ENCODE measurements around the gene LYL1.

The LYL1 gene

GRCh38 chr19:13129384-13129783 lies 26.7 kb upstream of the LYL1 start:
- no peak for DNase-seq (ENCODE audit: low read depth)

GRCh38 chr19:13128583-13128982 lies 25.9 kb upstream of the LYL1 start:
- DNase-seq (ENCODE audit: low read depth), result no peak

DNA sequence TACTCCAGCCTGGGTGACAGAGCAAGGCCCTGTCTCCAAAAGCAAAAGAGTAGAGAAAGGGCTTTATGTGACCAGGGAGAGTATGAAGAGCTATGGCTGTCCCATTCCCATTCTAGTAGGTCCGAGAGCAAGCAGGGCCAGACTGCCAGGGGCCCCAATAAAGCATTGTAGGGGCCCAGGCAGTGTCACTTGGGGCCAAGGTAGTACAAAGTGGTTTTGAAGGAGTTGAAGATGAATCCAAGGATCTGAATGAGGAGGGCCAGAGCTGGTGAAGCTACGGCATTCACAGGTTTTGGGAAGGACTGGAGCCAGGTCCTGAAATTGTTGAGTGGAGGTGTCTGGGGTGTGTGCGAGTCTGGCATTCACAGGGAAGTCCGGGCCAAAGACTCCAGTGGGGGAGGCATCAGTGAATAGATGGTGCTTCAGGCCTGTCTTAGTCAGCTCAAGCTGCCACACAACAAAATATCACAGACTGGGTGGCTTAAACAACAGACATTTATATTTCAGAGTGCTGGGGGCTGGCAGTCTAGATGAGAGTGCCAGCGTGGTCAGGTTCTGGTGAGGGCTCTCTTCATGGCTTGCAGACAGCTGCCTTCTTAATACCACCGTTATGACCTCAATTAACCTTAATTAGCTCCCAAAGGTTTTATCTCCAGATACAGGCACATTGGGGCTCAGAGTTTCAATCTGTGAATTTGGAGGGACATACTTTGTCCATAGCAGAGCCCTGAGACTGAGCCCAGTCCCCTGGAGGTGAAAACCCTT lies 25.3 kb upstream of the LYL1 start:
- DNase-seq (ENCODE audit: low read depth), result no peak

- DNase-seq (ENCODE audit: low read depth), result no peak
Measured at GRCh38 chr19:13127051-13127450, 24.4 kb upstream of the LYL1 start.

DNA sequence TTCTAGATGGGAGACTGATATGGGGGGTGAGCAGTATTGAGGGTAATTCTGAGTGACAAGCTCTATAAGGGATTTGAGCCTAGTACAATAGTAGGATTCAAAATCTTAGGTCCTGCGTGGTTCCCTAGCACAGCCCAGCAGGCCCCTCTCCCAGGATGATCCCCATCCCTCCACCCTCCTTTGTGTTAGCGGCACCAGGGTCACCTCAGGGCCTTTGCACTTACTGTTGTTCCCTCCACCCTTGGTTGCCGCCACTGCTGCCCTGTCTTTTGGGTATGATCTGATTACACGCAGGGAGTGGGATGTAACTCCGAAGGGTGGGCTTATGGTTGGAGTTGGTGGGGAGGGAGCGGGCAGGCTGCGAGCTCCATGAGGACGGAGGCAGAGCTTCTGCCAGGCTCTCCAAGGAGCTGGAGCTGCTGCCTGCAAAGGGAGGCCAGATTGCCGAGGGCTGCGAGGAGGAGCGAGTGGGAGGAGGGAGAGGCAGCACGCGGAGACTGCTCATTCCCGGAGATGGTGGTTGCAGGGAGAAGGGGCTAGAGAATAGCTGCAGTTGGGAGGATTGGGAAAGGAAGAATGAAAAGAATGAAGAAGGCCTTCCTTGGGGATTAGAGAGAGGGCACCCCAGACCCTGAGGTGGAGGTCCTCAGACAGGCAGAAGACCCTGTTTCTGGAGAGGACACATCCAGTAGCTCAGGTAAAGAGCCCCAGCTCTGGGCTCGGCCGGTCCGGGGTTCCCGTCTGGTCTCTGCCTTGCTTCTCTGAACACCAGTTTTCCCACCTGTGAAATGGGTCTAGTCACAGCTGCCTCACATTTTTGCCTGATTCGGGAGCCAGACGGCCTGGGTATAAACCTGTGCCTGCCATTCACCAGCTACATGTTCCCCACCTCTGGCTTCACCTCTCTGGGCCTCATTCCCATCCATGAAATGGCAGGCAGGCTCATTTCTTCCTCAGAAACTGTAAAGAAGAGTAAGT lies 20.6 kb upstream of the LYL1 start:
- no peak for DNase-seq (ENCODE audit: low read depth)

DNA sequence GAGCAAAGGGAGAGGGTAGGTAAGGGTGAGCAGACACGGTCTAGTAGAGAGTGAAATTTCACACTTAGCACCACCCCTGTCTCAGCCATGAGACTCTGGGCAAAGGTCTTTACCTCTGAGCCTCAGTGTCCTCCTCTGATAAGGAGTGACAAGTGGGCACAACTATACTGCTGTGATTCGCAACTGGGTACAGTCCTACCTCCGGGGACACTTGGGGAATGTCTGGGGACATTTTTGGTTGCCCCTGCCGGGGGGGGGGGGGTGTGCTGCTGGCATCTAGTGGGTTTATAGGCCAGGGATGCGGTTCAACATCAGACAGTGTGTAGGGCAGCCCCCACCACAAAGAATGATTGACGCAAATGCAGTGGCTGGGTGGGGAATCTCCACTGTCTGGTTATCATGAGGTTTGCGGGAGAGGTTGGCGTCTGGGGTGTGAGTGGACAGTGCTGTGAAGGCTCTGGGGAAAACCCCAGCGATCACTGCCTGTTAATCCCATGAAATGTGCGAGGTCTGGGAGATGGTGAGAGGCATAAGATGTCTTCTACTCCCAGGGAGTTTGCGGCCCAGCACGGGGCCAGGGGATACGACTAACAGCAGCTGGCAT lies 19.7 kb upstream of the LYL1 start:
- no peak for DNase-seq (ENCODE audit: low read depth)

- no peak for DNase-seq (ENCODE audit: low read depth)
Measured at GRCh38 chr19:13121551-13122274, 19.1 kb upstream of the LYL1 start.

- no peak for DNase-seq (ENCODE audit: low read depth)
Measured at GRCh38 chr19:13120817-13121216, 18.2 kb upstream of the LYL1 start.

DNA sequence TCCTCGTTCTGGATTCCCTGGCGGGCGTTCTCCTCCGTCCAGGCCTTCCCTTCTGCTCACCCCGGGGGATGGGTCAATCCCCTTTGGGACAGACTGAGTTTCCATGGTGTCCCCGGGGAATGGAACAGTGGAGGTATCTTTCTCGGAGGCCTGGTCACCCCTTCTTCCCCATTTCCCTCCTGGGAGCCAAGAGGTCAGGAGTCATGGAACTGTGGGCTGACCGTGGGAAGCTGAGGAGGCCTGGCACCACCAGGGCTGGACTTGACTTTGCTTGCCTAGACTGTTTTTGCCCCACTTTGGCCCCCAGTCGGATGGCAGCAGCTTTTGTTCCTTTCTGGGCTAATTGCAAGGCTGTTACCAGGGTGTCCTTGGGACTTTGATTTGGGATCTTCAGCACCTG lies 17.4 kb upstream of the LYL1 start:
- DNase-seq (ENCODE audit: low read depth), result no peak

DNA sequence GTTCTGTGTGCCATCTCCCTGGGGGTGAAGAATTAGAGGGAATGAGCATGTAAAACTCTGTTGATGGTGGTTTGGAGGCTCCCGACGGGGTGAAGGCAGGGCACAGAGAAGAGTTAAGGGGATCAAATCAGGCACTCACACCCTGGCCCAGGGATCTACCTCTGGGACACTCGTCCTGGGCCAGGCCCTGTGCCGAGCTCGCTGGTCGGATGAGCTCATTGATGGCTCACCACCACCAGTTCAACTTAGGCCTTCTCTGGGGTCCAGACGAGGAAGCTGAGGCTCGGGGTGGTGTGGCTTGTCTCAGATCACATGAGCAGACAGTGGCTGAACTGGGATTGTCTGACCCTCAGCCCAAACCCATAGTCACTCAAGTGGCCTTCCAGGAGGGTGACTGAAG lies 17.0 kb upstream of the LYL1 start:
- DNase-seq (ENCODE audit: low read depth), result no peak

DNA sequence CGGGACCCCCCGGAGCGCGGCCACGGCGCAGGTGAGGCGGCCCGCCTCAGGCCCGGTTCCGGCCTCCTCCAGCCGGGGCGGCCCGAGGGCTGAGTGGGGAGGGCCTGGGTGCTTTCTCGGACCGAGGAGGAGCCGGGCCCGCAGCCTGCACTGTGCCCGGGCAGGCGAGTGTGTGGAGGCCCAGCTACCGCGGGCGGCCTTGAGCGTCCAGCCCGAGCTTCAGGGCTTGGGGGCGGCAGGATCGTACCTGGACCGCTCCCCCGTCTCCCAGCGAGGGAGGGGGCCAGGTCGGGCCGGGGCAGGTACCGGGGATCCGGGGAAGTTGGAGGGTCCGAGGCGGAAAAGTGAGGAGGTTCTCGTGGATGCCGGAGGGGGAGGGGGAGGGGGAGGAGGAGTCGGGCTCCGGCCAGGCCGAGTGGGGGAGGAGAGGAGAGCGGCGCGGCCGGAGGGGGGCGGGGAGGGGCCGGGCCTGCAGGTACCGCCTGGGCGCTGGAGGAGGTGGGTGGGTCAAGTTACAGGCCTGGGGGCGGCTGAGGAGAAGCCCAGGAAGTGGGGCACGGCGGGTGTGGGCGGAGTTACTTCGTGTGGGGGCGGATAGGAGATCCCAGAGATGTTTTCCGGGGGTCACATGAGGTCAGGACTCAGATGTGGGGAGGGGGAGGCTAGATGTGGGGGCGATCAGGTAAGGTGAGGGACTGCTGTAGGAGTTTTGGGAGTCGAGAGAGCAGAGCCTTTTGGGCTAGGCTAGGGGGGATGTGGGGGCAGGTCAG lies 16.0 kb upstream of the LYL1 start:
- DNase-seq (ENCODE audit: low read depth), result no peak

DNA sequence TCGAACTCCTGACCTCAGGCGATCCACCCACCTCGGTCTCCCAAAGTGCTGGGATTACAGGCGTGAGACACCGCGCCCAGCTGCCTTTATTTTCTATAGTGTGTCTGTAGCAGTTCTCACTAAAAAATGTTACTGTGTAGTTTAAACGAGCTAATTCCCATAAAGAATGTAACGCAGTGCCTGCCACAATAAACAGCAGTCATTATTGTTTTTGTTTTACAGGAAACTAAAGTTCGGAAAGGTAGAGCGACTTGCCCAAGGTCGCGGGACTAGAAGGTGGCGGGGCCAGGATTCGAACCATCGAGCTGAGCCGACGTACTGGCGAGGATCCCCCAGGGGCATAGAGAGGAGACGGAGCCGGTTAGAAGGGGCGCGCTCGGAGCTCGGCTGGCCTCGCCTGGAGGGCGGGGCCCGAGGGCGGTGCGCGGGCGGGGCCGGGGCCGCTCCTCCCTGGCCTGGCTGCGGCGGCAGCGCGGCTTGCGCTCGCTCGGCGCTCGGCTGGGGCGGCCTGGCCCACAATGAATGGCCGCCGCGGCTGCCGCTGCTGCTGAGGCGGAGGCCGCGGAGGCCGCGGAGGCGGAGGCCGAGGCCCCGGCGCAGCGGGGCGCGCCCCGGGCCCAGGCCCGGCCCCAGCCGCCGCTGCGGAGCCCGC lies 15.2 kb upstream of the LYL1 start, which contains the start of gene NACC1:
NACC1 (plus strand) TSS at position 493 of the 652 bp plus-strand sequence. CDS start 16,944 bp downstream, outside the sequence.
- no peak for DNase-seq (ENCODE audit: low read depth)

- no peak for DNase-seq (ENCODE audit: low read depth)
Measured at GRCh38 chr19:13117176-13117771, 14.6 kb upstream of the LYL1 start.

- peak; percentile 67 for DNase-seq (ENCODE audit: low read depth)
Measured at GRCh38 chr19:13116282-13117175, 13.9 kb upstream of the LYL1 start, which contains the start of gene TRMT1. TRMT1 (minus strand) TSS chr19:13116740; CDS start chr19:13116399, 341 bp downstream.

- no peak for DNase-seq (ENCODE audit: low read depth)
Measured at GRCh38 chr19:13115936-13116281, 13.3 kb upstream of the LYL1 start.

DNA sequence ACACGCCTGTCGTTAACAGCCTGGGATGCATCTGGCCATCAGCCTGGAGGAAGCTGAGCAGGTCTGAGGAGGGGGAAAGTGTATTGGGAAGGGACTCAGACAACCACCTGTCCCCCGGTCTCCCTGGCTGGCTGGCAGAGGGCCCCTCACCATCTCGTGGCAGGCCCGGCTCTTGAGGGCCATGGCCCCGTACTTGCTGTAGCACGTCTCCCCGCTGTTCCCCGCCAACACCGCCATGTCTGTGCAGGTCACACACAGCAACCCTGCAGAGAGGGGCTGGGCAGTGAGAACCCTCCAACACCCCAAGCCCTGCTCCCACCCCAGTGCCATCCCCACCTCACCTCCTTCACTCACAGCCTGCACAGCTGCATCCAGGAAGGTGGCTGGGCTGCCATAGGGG lies 9.9 kb upstream of the LYL1 start:
- no peak for DNase-seq (ENCODE audit: low read depth)

- DNase-seq (ENCODE audit: low read depth), result no peak
Measured at GRCh38 chr19:13110099-13110610, 7.5 kb upstream of the LYL1 start.

DNA sequence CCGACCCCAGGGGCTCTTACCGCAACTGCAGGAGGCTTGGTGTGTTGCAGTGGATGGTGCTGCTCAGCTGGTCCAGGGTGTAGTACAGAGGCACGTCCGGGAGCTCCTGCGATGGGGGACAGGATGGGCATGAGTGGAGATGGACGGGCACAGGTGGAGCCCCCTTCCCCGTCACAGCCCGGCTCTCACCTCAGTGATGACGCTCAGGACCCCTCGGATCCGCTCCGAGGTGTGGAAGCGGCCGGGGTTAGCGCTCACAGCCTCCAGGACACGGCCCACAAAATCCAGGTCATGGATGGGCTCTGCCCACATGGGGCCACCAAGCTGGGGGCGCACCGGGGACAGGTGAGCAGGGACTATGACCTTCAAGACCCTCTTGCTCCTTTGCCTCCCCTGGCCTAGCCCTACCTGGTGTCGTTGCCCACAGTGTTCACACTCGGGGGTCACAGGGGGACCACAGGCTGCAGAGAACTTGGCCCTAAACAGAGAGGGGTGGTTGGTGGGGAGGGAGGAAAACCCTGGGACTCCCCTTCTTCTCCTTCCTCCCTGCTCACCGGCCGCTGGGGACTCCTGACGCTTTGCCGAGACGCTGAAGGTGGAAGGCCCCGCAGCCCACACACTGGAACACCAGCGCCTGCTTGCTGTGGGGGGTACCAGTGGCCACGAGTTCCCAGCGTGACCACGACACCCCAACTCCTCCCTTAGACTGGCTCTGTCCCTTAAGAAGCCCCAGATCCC lies 6.9 kb upstream of the LYL1 start:
- no peak for DNase-seq (ENCODE audit: low read depth)
